Measurements from ENCODE around the gene LRP8.

LRP8 gene

GRCh38 chr1:53279296-53280200 is 48.3 kb downstream of the LRP8 start:
- no peak for DNase-seq

- DNase-seq: peak; percentile 90
Measured at GRCh38 chr1:53278298-53278725, 49.6 kb downstream of the LRP8 start.

GRCh38 chr1:53277326-53277725 is 50.5 kb downstream of the LRP8 start:
- no peak for DNase-seq

- DNase-seq: no peak
Measured at GRCh38 chr1:53276902-53277281, 51.0 kb downstream of the LRP8 start.

- DNase-seq: no peak
Measured at GRCh38 chr1:53276153-53276901, 51.5 kb downstream of the LRP8 start.

- DNase-seq: no peak
Measured at GRCh38 chr1:53275566-53275965, 52.3 kb downstream of the LRP8 start.

GRCh38 chr1:53274541-53275185 is 53.2 kb downstream of the LRP8 start:
- DNase-seq: no peak

- DNase-seq: no peak
Measured at GRCh38 chr1:53274026-53274425, 53.8 kb downstream of the LRP8 start.

GRCh38 chr1:53273526-53273925 is 54.3 kb downstream of the LRP8 start:
- DNase-seq: no peak

- peak; percentile 46 for DNase-seq
Measured at GRCh38 chr1:53272349-53272748, 55.5 kb downstream of the LRP8 start.

GRCh38 chr1:53271446-53272090 is 56.3 kb downstream of the LRP8 start:
- peak; percentile 58 for DNase-seq

GRCh38 chr1:53270873-53271272 is 57.0 kb downstream of the LRP8 start:
- DNase-seq: no peak

GRCh38 chr1:53270107-53270506 is 57.8 kb downstream of the LRP8 start:
- no peak for DNase-seq

- DNase-seq: no peak
Measured at GRCh38 chr1:53267761-53268160, 60.1 kb downstream of the LRP8 start.

- no peak for DNase-seq
Measured at GRCh38 chr1:53266038-53266437, 61.8 kb downstream of the LRP8 start.

GRCh38 chr1:53265581-53265980 is 62.3 kb downstream of the LRP8 start:
- DNase-seq: no peak

- no peak for DNase-seq
Measured at GRCh38 chr1:53264048-53264447, 63.8 kb downstream of the LRP8 start.

GRCh38 chr1:53262000-53262399 is 65.9 kb downstream of the LRP8 start:
- no peak for DNase-seq

- DNase-seq: no peak
Measured at GRCh38 chr1:53260631-53261247, 67.1 kb downstream of the LRP8 start.

- no peak for DNase-seq
Measured at GRCh38 chr1:53259932-53260331, 67.9 kb downstream of the LRP8 start.

GRCh38 chr1:53258216-53258615 is 69.7 kb downstream of the LRP8 start:
- no peak for DNase-seq

GRCh38 chr1:53257454-53258081 is 70.3 kb downstream of the LRP8 start:
- DNase-seq: no peak
